ENCODE data around the gene SMOC2.

DNA sequence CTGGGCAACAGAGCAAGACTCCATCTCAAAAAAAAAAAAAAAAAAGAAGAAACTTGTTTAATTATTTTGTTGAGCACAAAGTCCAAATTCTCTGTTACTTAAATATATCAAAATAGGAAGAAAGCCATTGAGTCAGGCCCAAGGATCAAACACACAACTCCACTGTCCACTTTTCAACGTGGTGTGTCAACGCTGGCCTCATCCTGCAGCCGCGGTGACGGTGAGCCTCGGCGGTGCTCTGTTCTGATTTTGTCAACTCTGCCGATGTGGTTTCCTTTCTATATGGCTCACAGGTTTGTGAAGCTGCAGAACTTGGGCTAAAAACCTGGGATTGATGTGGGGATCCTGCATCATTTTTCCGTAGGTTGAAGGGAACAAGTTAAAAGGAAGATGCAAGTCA lies 3.2 kb upstream of the SMOC2 start:
- TF ChIP-seq, protein P1, sequence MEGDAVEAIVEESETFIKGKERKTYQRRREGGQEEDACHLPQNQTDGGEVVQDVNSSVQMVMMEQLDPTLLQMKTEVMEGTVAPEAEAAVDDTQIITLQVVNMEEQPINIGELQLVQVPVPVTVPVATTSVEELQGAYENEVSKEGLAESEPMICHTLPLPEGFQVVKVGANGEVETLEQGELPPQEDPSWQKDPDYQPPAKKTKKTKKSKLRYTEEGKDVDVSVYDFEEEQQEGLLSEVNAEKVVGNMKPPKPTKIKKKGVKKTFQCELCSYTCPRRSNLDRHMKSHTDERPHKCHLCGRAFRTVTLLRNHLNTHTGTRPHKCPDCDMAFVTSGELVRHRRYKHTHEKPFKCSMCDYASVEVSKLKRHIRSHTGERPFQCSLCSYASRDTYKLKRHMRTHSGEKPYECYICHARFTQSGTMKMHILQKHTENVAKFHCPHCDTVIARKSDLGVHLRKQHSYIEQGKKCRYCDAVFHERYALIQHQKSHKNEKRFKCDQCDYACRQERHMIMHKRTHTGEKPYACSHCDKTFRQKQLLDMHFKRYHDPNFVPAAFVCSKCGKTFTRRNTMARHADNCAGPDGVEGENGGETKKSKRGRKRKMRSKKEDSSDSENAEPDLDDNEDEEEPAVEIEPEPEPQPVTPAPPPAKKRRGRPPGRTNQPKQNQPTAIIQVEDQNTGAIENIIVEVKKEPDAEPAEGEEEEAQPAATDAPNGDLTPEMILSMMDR (IDR thresholded peaks at IDR 0.05), result no peak
- TF ChIP-seq EP300 (IDR thresholded peaks at IDR 0.05; ENCODE audit: low read depth), result no peak
- TF ChIP-seq POLR2A (IDR thresholded peaks at IDR 0.05), result no peak
- no peak for TF ChIP-seq POLR2AphosphoS5 (IDR thresholded peaks at IDR 0.05)
